ENCODE data around the gene EMILIN1.
A peak's percentile ranks its signal among the peaks of the same experiment; 100 is the strongest.

EMILIN1 gene

GRCh38 chr2:27081984-27082772 lies 3.8 kb downstream of the EMILIN1 start:
- no peak for DNase-seq

GRCh38 chr2:27082773-27083409 lies 4.5 kb downstream of the EMILIN1 start:
- no peak for DNase-seq

GRCh38 chr2:27083410-27084296 lies 5.2 kb downstream of the EMILIN1 start:
- no peak for DNase-seq

DNA sequence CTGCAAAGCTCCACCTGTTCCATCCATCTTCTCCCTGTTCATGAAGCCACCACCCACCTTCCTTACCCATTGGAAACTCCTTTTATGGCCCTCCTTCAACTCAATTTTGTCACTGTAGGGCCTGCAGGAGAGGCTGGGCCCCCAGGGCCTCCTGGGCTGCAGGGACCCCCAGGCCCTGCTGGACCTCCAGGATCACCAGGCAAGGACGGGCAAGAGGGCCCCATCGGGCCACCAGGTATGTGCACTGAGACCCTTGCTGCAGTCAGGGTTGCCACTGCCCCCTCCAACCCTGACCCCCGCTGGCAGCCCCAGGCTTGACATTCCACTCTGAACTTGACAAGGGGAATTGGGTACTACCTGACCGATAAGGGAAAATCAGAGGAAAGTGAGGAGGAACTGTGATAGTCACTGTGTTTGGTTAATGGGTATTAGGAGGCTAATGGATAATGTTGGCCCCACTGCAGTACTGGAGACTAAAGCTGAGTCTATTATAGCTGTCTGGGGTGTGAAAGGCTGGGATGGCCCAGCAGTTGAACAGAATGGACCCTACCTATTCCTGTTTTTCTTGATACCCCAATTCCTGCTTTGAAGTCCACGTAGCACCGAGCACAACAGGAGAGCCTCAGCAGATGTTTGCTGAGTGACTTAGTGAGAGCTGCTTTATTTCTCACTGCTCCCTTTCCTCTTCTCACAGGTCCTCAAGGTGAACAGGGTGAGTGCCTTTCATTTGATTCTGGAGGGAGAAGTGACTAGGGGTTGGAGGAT lies 6.1 kb downstream of the EMILIN1 start:
- no peak for DNase-seq

- DNase-seq, result no peak
Measured at GRCh38 chr2:27085062-27085672, 6.8 kb downstream of the EMILIN1 start.

DNA sequence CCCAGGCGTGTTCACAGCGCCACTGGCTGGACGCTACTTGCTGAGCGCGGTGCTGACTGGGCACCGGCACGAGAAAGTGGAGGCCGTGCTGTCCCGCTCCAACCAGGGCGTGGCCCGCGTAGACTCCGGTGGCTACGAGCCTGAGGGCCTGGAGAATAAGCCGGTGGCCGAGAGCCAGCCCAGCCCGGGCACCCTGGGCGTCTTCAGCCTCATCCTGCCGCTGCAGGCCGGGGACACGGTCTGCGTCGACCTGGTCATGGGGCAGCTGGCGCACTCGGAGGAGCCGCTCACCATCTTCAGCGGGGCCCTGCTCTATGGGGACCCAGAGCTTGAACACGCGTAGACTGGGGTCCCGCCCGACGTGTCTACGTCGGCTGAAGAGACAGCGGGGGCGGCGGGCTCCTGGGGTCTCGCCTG lies 7.3 kb downstream of the EMILIN1 start:
- peak; percentile 13 for DNase-seq

DNA sequence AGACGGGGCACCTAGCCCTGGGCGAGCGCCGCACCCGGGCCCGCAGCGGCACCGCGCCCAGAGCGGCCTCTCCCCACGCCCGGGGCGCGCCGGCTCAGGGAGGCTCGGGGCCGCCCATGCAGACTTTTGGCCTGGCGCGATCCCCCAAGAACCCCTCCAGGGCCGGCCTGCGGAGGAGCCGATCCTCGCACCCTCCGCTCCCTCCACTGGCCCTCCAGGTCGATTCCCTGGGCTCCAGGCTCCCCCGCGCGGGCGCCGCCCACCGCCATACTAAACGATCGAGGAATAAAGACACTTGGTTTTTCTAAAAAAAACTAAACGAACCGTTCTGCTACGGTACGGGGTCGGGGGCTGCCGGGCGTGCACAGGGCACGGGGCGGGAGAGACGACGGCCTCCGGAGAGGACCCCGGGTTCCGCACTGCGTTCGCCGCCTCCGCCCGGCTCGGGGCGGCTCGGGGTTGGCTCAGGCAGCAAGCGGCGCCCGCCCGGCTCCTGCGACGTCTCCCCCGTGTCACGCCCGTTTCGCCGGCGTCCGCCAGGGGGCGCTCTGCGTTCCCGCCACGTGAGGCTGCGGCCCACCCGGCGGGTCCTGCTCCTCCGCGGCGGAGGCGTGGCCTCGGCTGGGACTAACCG lies 7.8 kb downstream of the EMILIN1 start:
- peak; percentile 87 for DNase-seq

- DNase-seq, result peak; percentile 42
Measured at GRCh38 chr2:27086724-27087593, 8.5 kb downstream of the EMILIN1 start, which contains the start of gene KHK. KHK (plus strand) TSS chr2:27086772; CDS start chr2:27087260, 488 bp downstream.

GRCh38 chr2:27087823-27088410 lies 9.5 kb downstream of the EMILIN1 start:
- DNase-seq, result no peak

GRCh38 chr2:27088634-27089033 lies 10.2 kb downstream of the EMILIN1 start:
- DNase-seq, result no peak

DNA sequence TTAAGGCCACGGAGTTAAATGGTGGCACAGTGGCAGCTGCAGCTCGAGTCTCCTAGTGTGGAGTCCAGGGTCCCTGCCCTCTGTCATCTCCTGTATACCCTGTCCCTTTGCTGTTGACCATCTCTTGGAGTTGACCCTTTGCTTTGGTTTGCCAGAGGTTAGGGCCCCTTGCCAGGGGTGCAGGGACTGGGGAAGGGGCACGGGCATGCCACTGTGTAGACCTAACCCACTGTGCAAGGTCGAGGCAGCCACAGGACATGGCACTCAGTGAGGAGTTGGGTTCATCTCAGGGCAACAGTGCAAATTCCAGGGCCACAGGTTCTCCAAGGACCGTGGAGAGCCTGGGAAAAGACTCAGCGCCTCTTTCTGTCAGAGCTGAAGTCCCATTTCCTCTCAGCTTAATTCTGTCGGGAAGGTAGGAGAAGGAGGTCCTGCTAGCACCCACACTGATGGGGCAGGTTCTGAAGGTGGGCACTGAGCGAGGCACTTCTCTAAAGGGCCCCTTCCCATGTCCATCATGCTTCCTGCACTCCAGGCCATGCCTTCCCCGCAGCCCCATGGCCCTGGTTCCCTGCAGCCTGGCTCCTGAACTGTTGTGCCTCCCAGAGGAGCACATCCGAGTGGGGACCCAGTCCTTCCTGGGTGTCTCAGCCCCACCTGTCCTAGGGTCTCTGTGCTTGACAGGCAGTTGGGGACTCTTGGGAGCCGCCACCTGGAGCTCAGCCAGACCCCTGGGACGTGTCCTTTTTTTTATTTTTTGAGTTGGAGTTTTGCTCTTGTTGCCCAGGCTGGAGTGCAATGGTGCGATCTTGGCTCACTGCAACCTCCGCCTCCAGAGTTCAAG lies 10.9 kb downstream of the EMILIN1 start:
- DNase-seq, result no peak

GRCh38 chr2:27091746-27092695 lies 13.6 kb downstream of the EMILIN1 start:
- DNase-seq, result no peak

- DNase-seq, result no peak
Measured at GRCh38 chr2:27092696-27093429, 14.4 kb downstream of the EMILIN1 start.

GRCh38 chr2:27093430-27094352 lies 15.3 kb downstream of the EMILIN1 start:
- DNase-seq, result no peak

DNA sequence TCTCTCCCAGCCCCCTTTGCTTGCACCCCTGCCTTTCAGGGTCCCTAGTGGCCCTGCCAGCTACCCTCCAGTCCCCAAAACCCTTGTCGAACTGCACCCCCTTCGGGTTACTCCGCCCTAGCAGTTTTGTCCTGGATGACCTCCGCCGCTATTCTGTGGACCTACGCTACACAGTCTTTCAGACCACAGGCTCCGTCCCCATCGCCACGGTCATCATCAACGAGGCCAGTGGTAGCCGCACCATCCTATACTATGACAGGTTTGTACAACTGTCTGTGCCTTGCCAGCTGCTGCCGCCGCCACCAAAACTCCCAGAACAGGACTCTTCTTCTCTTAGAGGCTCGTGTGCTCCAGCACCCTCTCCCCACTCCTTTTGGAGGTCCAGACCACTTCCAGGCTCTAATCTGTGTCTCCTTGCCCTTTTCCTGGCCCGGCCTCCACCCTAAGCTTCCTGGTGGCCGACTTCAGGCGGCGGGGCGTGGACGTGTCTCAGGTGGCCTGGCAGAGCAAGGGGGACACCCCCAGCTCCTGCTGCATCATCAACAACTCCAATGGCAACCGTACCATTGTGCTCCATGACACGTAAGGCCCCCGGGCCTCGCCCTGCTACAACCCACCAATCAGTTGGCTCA lies 16.1 kb downstream of the EMILIN1 start:
- no peak for DNase-seq

GRCh38 chr2:27095427-27095744 lies 17.0 kb downstream of the EMILIN1 start:
- no peak for DNase-seq
